GM19023 (cell line): ENCODE results near the gene PHF21A.

Experiments used
- ATAC-seq: cut with Tn5 transposase; IDR thresholded peaks from one replicate; pipeline ENCODE4 v1.9.1; 2021; ENCODE audit warnings: mild to moderate bottlenecking, moderate library complexity; ENCODE audit not compliant: unreplicated experiment

PHF21A gene

GRCh38 chr11:45937916-45938315 is 183.3 kb downstream of the PHF21A start:
- no peak for ATAC-seq

GRCh38 chr11:45936511-45937054 is 184.7 kb downstream of the PHF21A start:
- no peak for ATAC-seq

- ATAC-seq, result no peak
Observed at GRCh38 chr11:45935349-45936064, 185.7 kb downstream of the PHF21A start.

- ATAC-seq, result no peak
Observed at GRCh38 chr11:45934580-45935318, 186.5 kb downstream of the PHF21A start.

GRCh38 chr11:45933846-45934579 is 187.2 kb downstream of the PHF21A start:
- no peak for ATAC-seq

GRCh38 chr11:45933131-45933831 is 188.0 kb downstream of the PHF21A start:
- ATAC-seq, result no peak

GRCh38 chr11:45932217-45932616 is 189.0 kb downstream of the PHF21A start:
- ATAC-seq, result no peak

- ATAC-seq, result no peak
Observed at GRCh38 chr11:45931739-45932138, 189.5 kb downstream of the PHF21A start.

- no peak for ATAC-seq
Observed at GRCh38 chr11:45930951-45931570, 190.2 kb downstream of the PHF21A start.

GRCh38 chr11:45930031-45930794 is 191.0 kb downstream of the PHF21A start:
- peak; percentile 91 for ATAC-seq

GRCh38 chr11:45929486-45930030 is 191.7 kb downstream of the PHF21A start:
- peak; percentile 24 for ATAC-seq

GRCh38 chr11:45928535-45929215 is 192.6 kb downstream of the PHF21A start:
- ATAC-seq, result no peak

GRCh38 chr11:45927684-45928413 is 193.4 kb downstream of the PHF21A start:
- ATAC-seq, result no peak

GRCh38 chr11:45927332-45927683 is 193.9 kb downstream of the PHF21A start:
- no peak for ATAC-seq

GRCh38 chr11:45926536-45927331 is 194.5 kb downstream of the PHF21A start:
- no peak for ATAC-seq

- ATAC-seq, result no peak
Observed at GRCh38 chr11:45926001-45926401, 195.3 kb downstream of the PHF21A start.

- no peak for ATAC-seq
Observed at GRCh38 chr11:45925550-45925949, 195.7 kb downstream of the PHF21A start.
